WTC11 (cell line): ENCODE results near the gene TAPT1. TPM values are rescaled to one million over a fixed set of nuclear protein-coding genes. Genes with fewer than 3 reads are reported as not detected.

ENCODE experiments used
- ATAC-seq: fragments of 200-7000 bp; cut with Tn5 transposase; 2 replicates; pipeline ENCODE4 v1.10.0; 2021; ENCODE audit warnings: mild to moderate bottlenecking, moderate library complexity
- CTCF ChIA-PET: fragments of 300-600 bp; sonication (Branson Sonifier 250); formaldehyde crosslinking; loops from one replicate; lab custom pipeline; 2021; ENCODE audit warnings: antibody characterized with exemption; lab: Charles Lee
- POLR2A ChIA-PET: fragments of 350-600 bp; sonication (Branson Sonifier 250); formaldehyde crosslinking; loops from one replicate; lab custom pipeline; 2021; ENCODE audit warnings: antibody characterized with exemption; lab: Charles Lee
- DNase-seq: peaks from one replicate; pipeline ENCODE4 v3.0.0; 2021; ENCODE audit warnings: low spot score
- H3K27ac Mint-ChIP-seq: 2 replicates; pipeline ENCODE4 v1.8.0; 2021; ENCODE audit warnings: mixed read lengths
- H3K27me3 Mint-ChIP-seq: 2 replicates; pipeline ENCODE4 v1.8.0; 2021; ENCODE audit warnings: low read depth, mild to moderate bottlenecking, moderate library complexity, mixed read lengths
- H3K36me3 Mint-ChIP-seq: 2 replicates; pipeline ENCODE4 v1.8.0; 2021; ENCODE audit warnings: mixed read lengths
- H3K4me1 Mint-ChIP-seq: 2 replicates; pipeline ENCODE4 v1.8.0; 2022; ENCODE audit warnings: mixed read lengths
- H3K4me3 Mint-ChIP-seq: 2 replicates; pipeline ENCODE4 v1.8.0; 2021; ENCODE audit warnings: mild to moderate bottlenecking, moderate library complexity, mixed read lengths
- H3K9me3 Mint-ChIP-seq: 2 replicates; pipeline ENCODE4 v1.8.0; 2021; ENCODE audit warnings: mixed read lengths
- FOXK1 ChIP-seq: sonication (generic); formaldehyde crosslinking; IDR thresholded peaks from 2 replicates; pipeline ENCODE4 v1.8.0; 2022; ENCODE audit warnings: mild to moderate bottlenecking, moderate library complexity, missing genetic modification reagents
- KAT7 ChIP-seq: sonication (generic); formaldehyde crosslinking; IDR thresholded peaks from 2 replicates; pipeline ENCODE4 v1.8.1; 2023; ENCODE audit warnings: missing genetic modification reagents, mild to moderate bottlenecking, borderline replicate concordance
- NFYB ChIP-seq: sonication (generic); formaldehyde crosslinking; conservative IDR thresholded peaks from 2 replicates; pipeline ENCODE4 v1.8.0; 2022; ENCODE audit warnings: low read depth, missing genetic modification reagents
- NR2C2 ChIP-seq: sonication (generic); formaldehyde crosslinking; IDR thresholded peaks from 2 replicates; pipeline ENCODE4 v1.8.0; 2022; ENCODE audit warnings: mild to moderate bottlenecking, missing genetic modification reagents
- SP1 ChIP-seq: sonication (generic); formaldehyde crosslinking; conservative IDR thresholded peaks from 2 replicates; pipeline ENCODE4 v1.8.1; 2022; ENCODE audit warnings: missing genetic modification reagents
- USF2 ChIP-seq: sonication (generic); formaldehyde crosslinking; IDR thresholded peaks from 2 replicates; pipeline ENCODE4 v1.8.1; 2023; ENCODE audit warnings: mild to moderate bottlenecking, missing genetic modification reagents, moderate library complexity
- ZNF396 ChIP-seq: fragments of 250-450 bp; sonication (Bioruptor Pico); IDR thresholded peaks from 2 replicates; pipeline ENCODE4 v1.8.0; 2021; ENCODE audit warnings: mild to moderate bottlenecking, moderate library complexity, borderline replicate concordance
- total RNA-seq: library from RNA; stranded (reverse); gene quantifications from 3 replicates; pipeline ENCODE4 v1.2.3, GENCODE V29; 2021
- TF ChIP-seq, protein P1 (sequence below): sonication (generic); formaldehyde crosslinking; IDR thresholded peaks from 2 replicates; pipeline ENCODE4 v1.8.1; 2023; ENCODE audit warnings: mild to moderate bottlenecking, missing genetic modification reagents
- TF ChIP-seq, protein P2 (sequence below): sonication (generic); formaldehyde crosslinking; IDR thresholded peaks from 2 replicates; pipeline ENCODE4 v1.8.1; 2022; ENCODE audit warnings: mild to moderate bottlenecking, moderate library complexity, missing genetic modification reagents
- TF ChIP-seq, protein P3 (sequence below): sonication (generic); formaldehyde crosslinking; IDR thresholded peaks from 2 replicates; pipeline ENCODE4 v1.8.0; 2022; ENCODE audit warnings: mild to moderate bottlenecking, missing genetic modification reagents
- TF ChIP-seq, protein P4 (sequence below): sonication (generic); formaldehyde crosslinking; IDR thresholded peaks from 2 replicates; pipeline ENCODE4 v1.8.0; 2022; ENCODE audit warnings: missing genetic modification reagents
- TF ChIP-seq, protein P5 (sequence below): sonication (generic); formaldehyde crosslinking; IDR thresholded peaks from 2 replicates; pipeline ENCODE4 v1.8.0; 2023; ENCODE audit warnings: missing genetic modification reagents, mild to moderate bottlenecking, borderline replicate concordance

Gene TAPT1
- total RNA-seq, 1 experiment from 2014 or later = 12.4 TPM

DNA sequence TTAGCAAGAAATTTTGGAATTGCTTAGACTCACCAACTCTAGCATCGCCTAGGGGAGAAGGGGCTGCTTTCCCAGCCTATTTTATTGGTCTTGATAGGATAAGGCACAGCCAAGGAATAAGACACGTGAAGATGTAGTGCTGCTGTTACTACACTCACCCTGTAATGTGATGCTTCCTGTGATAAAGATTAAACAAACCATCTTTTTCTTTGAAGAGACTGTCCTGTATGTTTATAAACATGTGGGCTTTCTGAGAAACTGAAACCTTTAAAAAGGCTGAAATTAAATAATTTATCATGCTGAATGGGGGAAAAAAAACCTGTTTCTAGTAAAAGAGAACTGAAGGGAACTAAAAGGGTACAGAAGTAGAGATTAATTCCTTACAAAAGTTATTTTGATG is 13.2 kb downstream of the TAPT1 start:
- Mint-ChIP-seq H3K27me3 (no peaks in the 10 kb centered on the region), H3K4me3 (no peak overlapping the region), H3K9me3 (no peaks in the 10 kb centered on the region), H3K27ac (no peak overlapping the region), H3K36me3 (no peaks in the 10 kb centered on the region), H3K4me1 (peaks cover 15% of the 10 kb centered on the region)
- no peak for DNase-seq
- POLR2A ChIA-PET = no interaction called here
- CTCF ChIA-PET = interaction anchor here (1.1 to 3.8 kb wide), 2 partner anchors 7 to 13 kb away, joined by 3 to 18 read pairs; no protein-coding TSS in a partner anchor
- TF ChIP-seq FOXK1 (CRISPR knock-in tag) = no peak
- TF ChIP-seq SP1 (CRISPR knock-in tag) = no peak
- TF ChIP-seq, protein P1, sequence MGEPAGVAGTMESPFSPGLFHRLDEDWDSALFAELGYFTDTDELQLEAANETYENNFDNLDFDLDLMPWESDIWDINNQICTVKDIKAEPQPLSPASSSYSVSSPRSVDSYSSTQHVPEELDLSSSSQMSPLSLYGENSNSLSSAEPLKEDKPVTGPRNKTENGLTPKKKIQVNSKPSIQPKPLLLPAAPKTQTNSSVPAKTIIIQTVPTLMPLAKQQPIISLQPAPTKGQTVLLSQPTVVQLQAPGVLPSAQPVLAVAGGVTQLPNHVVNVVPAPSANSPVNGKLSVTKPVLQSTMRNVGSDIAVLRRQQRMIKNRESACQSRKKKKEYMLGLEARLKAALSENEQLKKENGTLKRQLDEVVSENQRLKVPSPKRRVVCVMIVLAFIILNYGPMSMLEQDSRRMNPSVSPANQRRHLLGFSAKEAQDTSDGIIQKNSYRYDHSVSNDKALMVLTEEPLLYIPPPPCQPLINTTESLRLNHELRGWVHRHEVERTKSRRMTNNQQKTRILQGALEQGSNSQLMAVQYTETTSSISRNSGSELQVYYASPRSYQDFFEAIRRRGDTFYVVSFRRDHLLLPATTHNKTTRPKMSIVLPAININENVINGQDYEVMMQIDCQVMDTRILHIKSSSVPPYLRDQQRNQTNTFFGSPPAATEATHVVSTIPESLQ = no peak
- TF ChIP-seq, protein P2, sequence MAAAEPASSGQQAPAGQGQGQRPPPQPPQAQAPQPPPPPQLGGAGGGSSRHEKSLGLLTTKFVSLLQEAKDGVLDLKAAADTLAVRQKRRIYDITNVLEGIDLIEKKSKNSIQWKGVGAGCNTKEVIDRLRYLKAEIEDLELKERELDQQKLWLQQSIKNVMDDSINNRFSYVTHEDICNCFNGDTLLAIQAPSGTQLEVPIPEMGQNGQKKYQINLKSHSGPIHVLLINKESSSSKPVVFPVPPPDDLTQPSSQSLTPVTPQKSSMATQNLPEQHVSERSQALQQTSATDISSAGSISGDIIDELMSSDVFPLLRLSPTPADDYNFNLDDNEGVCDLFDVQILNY (CRISPR knock-in tag) = no peak
- ATAC-seq = no peak

DNA sequence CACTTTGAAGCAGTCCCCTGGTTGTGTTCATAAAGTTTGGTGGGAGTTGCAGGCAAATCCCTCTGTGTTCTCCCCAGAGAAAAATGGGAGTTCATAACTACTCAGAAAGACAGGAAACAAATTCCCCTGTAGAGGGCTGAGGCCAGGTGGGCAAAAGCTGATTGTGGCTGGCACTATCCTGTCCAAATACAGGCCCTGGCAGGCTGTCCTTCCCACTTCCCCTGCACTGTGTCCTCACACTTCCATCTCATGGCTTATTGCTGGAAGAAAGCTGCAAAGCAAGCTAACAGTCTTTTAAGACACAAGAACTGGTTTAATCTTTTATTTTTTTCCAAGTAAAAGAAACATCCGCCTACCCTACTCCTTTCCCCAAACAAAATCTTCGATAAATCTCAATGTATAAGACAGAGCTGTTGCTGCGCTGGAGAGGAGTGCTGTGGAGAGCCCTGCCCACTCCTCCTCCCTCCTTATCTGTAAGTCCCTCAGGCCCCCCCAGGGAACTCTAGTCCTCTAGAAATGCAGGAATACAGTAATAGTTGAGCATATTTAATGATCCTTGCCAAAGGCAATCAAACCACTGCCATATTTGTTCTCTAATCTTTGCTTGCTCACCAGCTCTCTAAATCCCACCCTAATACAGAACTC is 14.0 kb downstream of the TAPT1 start:
- POLR2A ChIA-PET = no interaction called here
- Mint-ChIP-seq H3K9me3 (no peaks in the 10 kb centered on the region), H3K27me3 (no peaks in the 10 kb centered on the region), H3K27ac (peak overlapping the region; percentile 0; the same call in 1 of the 2 replicates), H3K4me1 (peaks cover 13% of the 10 kb centered on the region), H3K4me3 (no peak overlapping the region), H3K36me3 (no peaks in the 10 kb centered on the region)
- CTCF ChIA-PET = interaction anchor here (0.8 kb wide), 1 partner anchor 13 kb away, joined by 4 read pairs; no protein-coding TSS in a partner anchor
- ATAC-seq = peak; percentile 53
- no peak for DNase-seq
- TF ChIP-seq, protein P3, sequence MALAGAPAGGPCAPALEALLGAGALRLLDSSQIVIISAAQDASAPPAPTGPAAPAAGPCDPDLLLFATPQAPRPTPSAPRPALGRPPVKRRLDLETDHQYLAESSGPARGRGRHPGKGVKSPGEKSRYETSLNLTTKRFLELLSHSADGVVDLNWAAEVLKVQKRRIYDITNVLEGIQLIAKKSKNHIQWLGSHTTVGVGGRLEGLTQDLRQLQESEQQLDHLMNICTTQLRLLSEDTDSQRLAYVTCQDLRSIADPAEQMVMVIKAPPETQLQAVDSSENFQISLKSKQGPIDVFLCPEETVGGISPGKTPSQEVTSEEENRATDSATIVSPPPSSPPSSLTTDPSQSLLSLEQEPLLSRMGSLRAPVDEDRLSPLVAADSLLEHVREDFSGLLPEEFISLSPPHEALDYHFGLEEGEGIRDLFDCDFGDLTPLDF (CRISPR knock-in tag) = no peak
- TF ChIP-seq NR2C2 (CRISPR knock-in tag) (no peak), ZNF396 (CRISPR knock-in tag) (no peak), USF2 (CRISPR knock-in tag) (no peak), KAT7 (CRISPR knock-in tag) (no peak), NFYB (CRISPR knock-in tag) (no peak)
- TF ChIP-seq, protein P4, sequence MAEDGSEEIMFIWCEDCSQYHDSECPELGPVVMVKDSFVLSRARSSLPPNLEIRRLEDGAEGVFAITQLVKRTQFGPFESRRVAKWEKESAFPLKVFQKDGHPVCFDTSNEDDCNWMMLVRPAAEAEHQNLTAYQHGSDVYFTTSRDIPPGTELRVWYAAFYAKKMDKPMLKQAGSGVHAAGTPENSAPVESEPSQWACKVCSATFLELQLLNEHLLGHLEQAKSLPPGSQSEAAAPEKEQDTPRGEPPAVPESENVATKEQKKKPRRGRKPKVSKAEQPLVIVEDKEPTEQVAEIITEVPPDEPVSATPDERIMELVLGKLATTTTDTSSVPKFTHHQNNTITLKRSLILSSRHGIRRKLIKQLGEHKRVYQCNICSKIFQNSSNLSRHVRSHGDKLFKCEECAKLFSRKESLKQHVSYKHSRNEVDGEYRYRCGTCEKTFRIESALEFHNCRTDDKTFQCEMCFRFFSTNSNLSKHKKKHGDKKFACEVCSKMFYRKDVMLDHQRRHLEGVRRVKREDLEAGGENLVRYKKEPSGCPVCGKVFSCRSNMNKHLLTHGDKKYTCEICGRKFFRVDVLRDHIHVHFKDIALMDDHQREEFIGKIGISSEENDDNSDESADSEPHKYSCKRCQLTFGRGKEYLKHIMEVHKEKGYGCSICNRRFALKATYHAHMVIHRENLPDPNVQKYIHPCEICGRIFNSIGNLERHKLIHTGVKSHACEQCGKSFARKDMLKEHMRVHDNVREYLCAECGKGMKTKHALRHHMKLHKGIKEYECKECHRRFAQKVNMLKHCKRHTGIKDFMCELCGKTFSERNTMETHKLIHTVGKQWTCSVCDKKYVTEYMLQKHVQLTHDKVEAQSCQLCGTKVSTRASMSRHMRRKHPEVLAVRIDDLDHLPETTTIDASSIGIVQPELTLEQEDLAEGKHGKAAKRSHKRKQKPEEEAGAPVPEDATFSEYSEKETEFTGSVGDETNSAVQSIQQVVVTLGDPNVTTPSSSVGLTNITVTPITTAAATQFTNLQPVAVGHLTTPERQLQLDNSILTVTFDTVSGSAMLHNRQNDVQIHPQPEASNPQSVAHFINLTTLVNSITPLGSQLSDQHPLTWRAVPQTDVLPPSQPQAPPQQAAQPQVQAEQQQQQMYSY = no peak
- TF ChIP-seq, protein P2 (CRISPR knock-in tag) = no peak
- TF ChIP-seq, protein P5, sequence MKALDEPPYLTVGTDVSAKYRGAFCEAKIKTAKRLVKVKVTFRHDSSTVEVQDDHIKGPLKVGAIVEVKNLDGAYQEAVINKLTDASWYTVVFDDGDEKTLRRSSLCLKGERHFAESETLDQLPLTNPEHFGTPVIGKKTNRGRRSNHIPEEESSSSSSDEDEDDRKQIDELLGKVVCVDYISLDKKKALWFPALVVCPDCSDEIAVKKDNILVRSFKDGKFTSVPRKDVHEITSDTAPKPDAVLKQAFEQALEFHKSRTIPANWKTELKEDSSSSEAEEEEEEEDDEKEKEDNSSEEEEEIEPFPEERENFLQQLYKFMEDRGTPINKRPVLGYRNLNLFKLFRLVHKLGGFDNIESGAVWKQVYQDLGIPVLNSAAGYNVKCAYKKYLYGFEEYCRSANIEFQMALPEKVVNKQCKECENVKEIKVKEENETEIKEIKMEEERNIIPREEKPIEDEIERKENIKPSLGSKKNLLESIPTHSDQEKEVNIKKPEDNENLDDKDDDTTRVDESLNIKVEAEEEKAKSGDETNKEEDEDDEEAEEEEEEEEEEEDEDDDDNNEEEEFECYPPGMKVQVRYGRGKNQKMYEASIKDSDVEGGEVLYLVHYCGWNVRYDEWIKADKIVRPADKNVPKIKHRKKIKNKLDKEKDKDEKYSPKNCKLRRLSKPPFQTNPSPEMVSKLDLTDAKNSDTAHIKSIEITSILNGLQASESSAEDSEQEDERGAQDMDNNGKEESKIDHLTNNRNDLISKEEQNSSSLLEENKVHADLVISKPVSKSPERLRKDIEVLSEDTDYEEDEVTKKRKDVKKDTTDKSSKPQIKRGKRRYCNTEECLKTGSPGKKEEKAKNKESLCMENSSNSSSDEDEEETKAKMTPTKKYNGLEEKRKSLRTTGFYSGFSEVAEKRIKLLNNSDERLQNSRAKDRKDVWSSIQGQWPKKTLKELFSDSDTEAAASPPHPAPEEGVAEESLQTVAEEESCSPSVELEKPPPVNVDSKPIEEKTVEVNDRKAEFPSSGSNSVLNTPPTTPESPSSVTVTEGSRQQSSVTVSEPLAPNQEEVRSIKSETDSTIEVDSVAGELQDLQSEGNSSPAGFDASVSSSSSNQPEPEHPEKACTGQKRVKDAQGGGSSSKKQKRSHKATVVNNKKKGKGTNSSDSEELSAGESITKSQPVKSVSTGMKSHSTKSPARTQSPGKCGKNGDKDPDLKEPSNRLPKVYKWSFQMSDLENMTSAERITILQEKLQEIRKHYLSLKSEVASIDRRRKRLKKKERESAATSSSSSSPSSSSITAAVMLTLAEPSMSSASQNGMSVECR = no peak
